Endothelial cell of coronary artery (primary cell): ENCODE results near the gene S100P. TPM values are rescaled to one million over a fixed set of nuclear protein-coding genes. Genes with fewer than 3 reads are reported as not detected.

Source experiments
- total RNA-seq: library from RNA; depleted of rRNA; stranded (reverse); fragments of >200 nt; gene quantifications from 2 replicates; pipeline ENCODE4 v1.2.3, GENCODE V29; 2014

The S100P gene
- total RNA-seq, result 0.18 TPM in 1 of 2 replicates, not detected in the other

DNA sequence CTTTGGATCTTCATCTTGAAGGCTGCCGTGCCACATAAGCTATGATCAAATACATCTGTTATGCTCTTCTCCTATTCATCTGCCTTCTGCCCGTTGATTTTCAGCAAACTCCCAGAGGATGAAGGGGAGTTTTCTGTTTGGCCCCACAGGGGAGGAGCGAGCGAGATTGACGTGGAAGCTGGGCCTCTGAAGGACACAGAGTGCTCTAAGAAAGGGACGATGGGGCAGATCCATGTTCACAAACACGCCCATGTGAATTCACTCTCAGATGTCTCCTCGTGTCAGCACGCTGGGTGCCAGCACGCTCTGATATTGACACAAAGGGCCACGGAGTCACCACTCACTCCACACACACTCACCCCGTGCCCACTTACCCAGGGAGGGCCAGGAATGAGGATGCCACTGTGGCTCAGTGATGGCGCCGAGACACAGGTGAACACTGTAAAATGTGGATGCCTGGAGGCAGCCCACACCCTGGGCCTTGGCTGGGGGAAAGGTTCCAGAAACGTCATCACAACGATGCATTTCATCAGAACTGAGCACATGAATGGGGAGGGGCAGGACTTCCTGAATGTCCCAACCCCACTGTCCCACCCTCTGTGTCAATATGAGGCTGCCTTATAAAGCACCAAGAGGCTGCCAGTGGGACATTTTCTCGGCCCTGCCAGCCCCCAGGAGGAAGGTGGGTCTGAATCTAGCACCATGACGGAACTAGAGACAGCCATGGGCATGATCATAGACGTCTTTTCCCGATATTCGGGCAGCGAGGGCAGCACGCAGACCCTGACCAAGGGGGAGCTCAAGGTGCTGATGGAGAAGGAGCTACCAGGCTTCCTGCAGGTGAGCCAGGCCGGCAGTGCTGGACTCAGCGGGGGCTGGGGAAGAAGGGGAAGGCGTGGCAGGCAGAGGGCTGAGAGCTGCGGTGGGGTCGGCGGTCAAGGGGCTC lies at the start of gene S100P:
TSS of gene S100P (plus strand) at position 648 of the 946 bp plus-strand sequence. CDS start at position 703, 55 bp downstream.

GRCh38 chr4:6709230-6710114 lies 15.8 kb downstream of the S100P start, which contains the start of gene MRFAP1L1:
Gene MRFAP1L1 (minus strand): TSS chr4:6709865. CDS start chr4:6709629, 236 bp downstream.

DNA sequence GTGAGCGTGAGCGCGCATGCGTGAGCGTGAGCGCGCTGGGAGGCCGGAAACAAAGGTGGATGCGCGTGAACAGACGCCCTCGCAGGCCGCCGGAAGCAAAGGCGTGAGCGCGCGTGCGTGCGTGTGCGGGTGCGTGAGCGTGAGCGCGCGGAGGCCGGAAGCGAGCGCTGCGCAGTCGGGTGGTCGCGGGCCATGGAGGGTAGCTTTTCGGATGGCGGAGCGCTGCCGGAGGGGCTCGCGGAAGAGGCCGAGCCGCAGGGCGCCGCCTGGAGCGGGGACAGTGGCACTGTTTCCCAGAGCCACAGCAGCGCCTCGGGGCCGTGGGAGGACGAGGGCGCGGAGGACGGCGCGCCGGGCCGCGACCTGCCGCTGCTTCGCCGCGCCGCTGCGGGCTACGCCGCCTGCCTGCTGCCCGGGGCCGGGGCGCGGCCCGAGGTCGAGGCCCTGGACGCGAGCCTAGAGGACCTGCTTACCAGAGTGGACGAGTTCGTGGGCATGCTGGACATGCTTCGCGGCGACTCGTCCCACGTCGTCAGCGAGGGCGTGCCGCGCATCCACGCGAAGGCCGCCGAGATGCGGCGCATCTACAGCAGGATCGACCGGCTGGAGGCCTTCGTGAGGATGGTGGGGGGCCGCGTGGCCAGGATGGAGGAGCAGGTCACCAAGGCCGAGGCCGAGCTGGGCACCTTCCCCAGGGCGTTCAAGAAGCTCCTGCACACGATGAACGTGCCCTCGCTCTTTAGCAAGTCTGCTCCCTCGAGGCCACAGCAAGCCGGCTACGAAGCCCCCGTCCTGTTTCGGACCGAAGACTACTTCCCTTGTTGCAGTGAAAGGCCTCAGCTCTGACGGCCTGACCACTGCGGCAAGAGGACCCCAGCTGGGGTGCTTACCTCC lies 22.6 kb downstream of the S100P start, which contains the start of gene BLOC1S4:
TSS of gene BLOC1S4 (plus strand) at position 157 of the 894 bp plus-strand sequence. CDS start at position 193, 36 bp downstream.

Other genes with a start within 250 kb of the S100P start
- gene PPP2R2C, start 221.3 kb upstream of the S100P start, total RNA-seq, result 0.09 and 0.66 TPM in 2 replicates
- 10.6 and 14.3 TPM in 2 replicates for gene MAN2B2, start 118.7 kb upstream of the S100P start, total RNA-seq
- 148 and 175 TPM in 2 replicates for gene MRFAP1, start 53.2 kb upstream of the S100P start, total RNA-seq
- 51.9 and 52.5 TPM in 2 replicates for gene MRFAP1L1, start 16.0 kb downstream of the S100P start, total RNA-seq
- gene BLOC1S4, start 22.3 kb downstream of the S100P start, total RNA-seq, result 13.2 and 13.7 TPM in 2 replicates
- gene KIAA0232, start 88.8 kb downstream of the S100P start, total RNA-seq, result 13.4 and 18.3 TPM in 2 replicates
- gene TBC1D14, start 215.9 kb downstream of the S100P start, total RNA-seq, result 29.1 and 31.5 TPM in 2 replicates